K562 (cell line): Measurements from ENCODE around the gene SH3BP4.

ENCODE experiments used
- ATF7 ChIP-seq: fragments of 450-650 bp; IDR thresholded peaks from 2 replicates; pipeline ENCODE4 v1.7.1; 2014; ENCODE audit warnings: mild to moderate bottlenecking, moderate library complexity
- IRF1 ChIP-seq: sonication (generic); formaldehyde crosslinking; IDR thresholded peaks from 2 replicates; pipeline ENCODE4 v1.8.0; 2022; ENCODE audit warnings: missing genetic modification reagents, mild to moderate bottlenecking, borderline replicate concordance
- POLR2A ChIP-seq: fragments of 450-650 bp; conservative IDR thresholded peaks from 2 replicates; pipeline ENCODE4 v1.6.1; 2016
- SMAD1 ChIP-seq: fragments of 150-350 bp; IDR thresholded peaks from 2 replicates; pipeline ENCODE4 v1.6.1; 2014; ENCODE audit warnings: low read length, low read depth; ENCODE audit not compliant: partially characterized antibody
- SREBF2 ChIP-seq: sonication (generic); formaldehyde crosslinking; IDR thresholded peaks from 2 replicates; pipeline ENCODE4 v1.4.0; 2020; ENCODE audit warnings: mild to moderate bottlenecking, missing genetic modification reagents
- ZNF274 ChIP-seq: IDR thresholded peaks from 2 replicates; pipeline ENCODE4 v1.6.1; 2011; ENCODE audit warnings: low read depth, mild to moderate bottlenecking, low read length, moderate library complexity, borderline replicate concordance

- TF ChIP-seq SMAD1 (no peak), POLR2A (no peak), ZNF274 (no peak), IRF1 (CRISPR knock-in tag) (no peak), SREBF2 (CRISPR knock-in tag) (no peak), ATF7 (no peak)
Observed at GRCh38 chr2:234939996-234940395, 11.8 kb upstream of the SH3BP4 start.
